ENCODE measurements around the gene NPAP1. TPM values are rescaled to one million over a fixed set of nuclear protein-coding genes. Genes with fewer than 3 reads are reported as not detected.
"Not testable (repeated sequence)": the region's sequence is repeated elsewhere in the genome, so short reads cannot be mapped to it uniquely, and the experiment has no call there.

NPAP1 gene
- total and polyA plus RNA-seq, 2 donors (not counting 3 experiments of a cell fraction or from before 2014, with no cell fraction given) = not detected

DNA sequence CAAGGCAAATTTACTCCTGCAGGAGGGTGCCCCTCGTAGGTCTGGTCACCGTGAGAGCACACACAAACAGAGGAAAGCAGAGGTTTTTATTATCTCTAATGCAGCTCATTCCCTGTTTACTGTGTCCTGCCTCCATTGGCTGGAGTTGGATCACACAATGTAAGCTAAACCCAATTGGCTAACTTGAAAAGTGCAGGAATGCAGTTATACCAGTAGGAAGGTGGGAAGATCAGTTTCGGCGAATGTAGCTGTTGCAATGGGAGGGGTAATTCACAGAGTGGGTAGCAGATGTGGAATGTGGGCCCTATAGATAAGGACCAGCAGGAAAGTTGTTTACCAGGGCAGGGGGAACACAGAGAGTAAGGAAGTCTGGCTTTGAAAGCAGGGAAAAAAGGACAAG lies 42.5 kb upstream of the NPAP1 start:
- dilution Hi-C loops (cut with MboI; ENCODE audit: extremely low pct_ligation_motif_present, low sequenced_read_pairs) = no loop called here

DNA sequence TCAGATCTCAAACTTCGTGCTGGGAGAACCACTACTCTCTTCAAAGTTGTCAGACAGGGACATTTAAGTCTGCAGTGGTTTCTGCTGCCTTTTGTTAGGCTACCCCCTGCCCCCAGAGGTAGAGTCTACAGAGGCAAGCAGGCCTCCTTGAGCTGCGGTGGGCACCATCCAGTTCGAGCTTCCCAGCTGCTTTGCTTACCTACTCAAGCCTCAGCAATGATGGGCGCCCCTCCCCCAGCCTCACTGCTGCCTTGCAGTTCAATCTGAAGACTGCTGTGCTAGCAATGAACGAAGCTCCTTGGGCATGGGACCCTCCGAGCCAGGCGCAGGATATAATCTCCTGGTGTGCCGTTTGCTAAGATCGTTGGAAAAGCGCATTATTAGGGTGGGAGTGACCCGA lies 36.2 kb upstream of the NPAP1 start:
- H4K20me1 ChIP-seq (replicated peaks; ENCODE audit: control insufficient read depth, extremely low read depth, insufficient read depth, low read length); H3K4me1 ChIP-seq (ENCODE audit: control insufficient read depth, extremely low read depth, insufficient read depth, low read length); H2AFZ ChIP-seq (ENCODE audit: low read depth, low read length); POLR2A ChIA-PET; FAIRE-seq; intact Hi-C loops (cut with micrococcal nuclease); H3K27me3 ChIP-seq (ENCODE audit: control insufficient read depth in 2 of 2, insufficient read depth in 2 of 2, low read length in 2 of 2); H3K9me3 ChIP-seq (replicated peaks; ENCODE audit: control insufficient read depth, insufficient read depth, low read length); DNase-seq (ENCODE audit: low read depth, low spot score); H3K27ac ChIP-seq (ENCODE audit: insufficient read depth, low read depth, low read length); H3K4me2 ChIP-seq (ENCODE audit: insufficient read depth, low read length); H3K36me3 ChIP-seq (ENCODE audit: control insufficient read depth in 2 of 2, extremely low read depth in 1 of 2, insufficient read depth in 2 of 2, low read length in 2 of 2); H3K9me1 ChIP-seq (replicated peaks; ENCODE audit: control insufficient read depth, extremely low read depth, insufficient read depth, low read length); H3K4me3 ChIP-seq (replicated peaks in 1 of 3; ENCODE audit: insufficient read depth in 1 of 3, low read depth in 1 of 3, low read length in 3 of 3); H3K9ac ChIP-seq (replicated peaks; ENCODE audit: extremely low read depth, insufficient read depth, low read length); BruUV-seq (replicated peaks); dilution Hi-C loops (cut with MboI; ENCODE audit: extremely low pct_ligation_motif_present, low sequenced_read_pairs); H3K79me2 ChIP-seq (ENCODE audit: control insufficient read depth, insufficient read depth, low read length): not testable (repeated sequence)
- CTCF ChIA-PET = interaction anchor here (0.6 kb wide), 1 partner anchor 33 kb away, joined by 3 read pairs; no protein-coding TSS in a partner anchor

More for the DNA sequence above, 42.5 kb upstream of the NPAP1 start:
- no peaks in the 10 kb centered on the region for H3K79me2 ChIP-seq (ENCODE audit: control insufficient read depth, insufficient read depth, low read length)
- no peaks in the 10 kb centered on the region for H3K9me1 ChIP-seq (replicated peaks; ENCODE audit: control insufficient read depth, extremely low read depth, insufficient read depth, low read length)
- DNase-seq (ENCODE audit: low read depth, low spot score) (no peak), FAIRE-seq (no peak)
- TF ChIP-seq POLR2AphosphoS5 (IDR thresholded peaks at IDR 0.05; ENCODE audit: insufficient read depth, low read depth, low read length) (no peak), GATA2 (IDR thresholded peaks at IDR 0.05; ENCODE audit: insufficient read depth, insufficient read length, low read depth, low read length) (no peak), JUN (IDR thresholded peaks at IDR 0.05; ENCODE audit: borderline replicate concordance, insufficient read depth, insufficient read length, low read depth) (no peak), EZH2 (IDR thresholded peaks at IDR 0.05; ENCODE audit: borderline replicate concordance, low read depth, low read length, severe bottlenecking) (no peak), MYC (IDR thresholded peaks at IDR 0.05; ENCODE audit: low read depth, low read length) (no peak), FOS (IDR thresholded peaks at IDR 0.05; ENCODE audit: borderline replicate concordance, insufficient read depth, low read length) (no peak), POLR2A (IDR thresholded peaks at IDR 0.05; ENCODE audit: low read depth, low read length) (no peak)
- TF ChIP-seq, protein P1, sequence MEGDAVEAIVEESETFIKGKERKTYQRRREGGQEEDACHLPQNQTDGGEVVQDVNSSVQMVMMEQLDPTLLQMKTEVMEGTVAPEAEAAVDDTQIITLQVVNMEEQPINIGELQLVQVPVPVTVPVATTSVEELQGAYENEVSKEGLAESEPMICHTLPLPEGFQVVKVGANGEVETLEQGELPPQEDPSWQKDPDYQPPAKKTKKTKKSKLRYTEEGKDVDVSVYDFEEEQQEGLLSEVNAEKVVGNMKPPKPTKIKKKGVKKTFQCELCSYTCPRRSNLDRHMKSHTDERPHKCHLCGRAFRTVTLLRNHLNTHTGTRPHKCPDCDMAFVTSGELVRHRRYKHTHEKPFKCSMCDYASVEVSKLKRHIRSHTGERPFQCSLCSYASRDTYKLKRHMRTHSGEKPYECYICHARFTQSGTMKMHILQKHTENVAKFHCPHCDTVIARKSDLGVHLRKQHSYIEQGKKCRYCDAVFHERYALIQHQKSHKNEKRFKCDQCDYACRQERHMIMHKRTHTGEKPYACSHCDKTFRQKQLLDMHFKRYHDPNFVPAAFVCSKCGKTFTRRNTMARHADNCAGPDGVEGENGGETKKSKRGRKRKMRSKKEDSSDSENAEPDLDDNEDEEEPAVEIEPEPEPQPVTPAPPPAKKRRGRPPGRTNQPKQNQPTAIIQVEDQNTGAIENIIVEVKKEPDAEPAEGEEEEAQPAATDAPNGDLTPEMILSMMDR (IDR thresholded peaks at IDR 0.05; ENCODE audit: extremely low read depth in 1 of 2, insufficient read depth in 1 of 2, low read depth in 1 of 2, low read length in 2 of 2) = no peak
- TF ChIP-seq, protein P2, sequence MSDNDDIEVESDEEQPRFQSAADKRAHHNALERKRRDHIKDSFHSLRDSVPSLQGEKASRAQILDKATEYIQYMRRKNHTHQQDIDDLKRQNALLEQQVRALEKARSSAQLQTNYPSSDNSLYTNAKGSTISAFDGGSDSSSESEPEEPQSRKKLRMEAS (IDR thresholded peaks at IDR 0.05; ENCODE audit: insufficient read depth, insufficient read length) = no peak
- intact Hi-C loops (cut with micrococcal nuclease) = no loop called here
- H3K9ac ChIP-seq (replicated peaks; ENCODE audit: extremely low read depth, insufficient read depth, low read length) = no peak overlapping the region
- ChIA-PET POLR2A (no interaction called here), CTCF (no interaction called here)
- H3K9me3 ChIP-seq (replicated peaks; ENCODE audit: control insufficient read depth, insufficient read depth, low read length) = peaks cover 3% of the 10 kb centered on the region
- H3K4me3 ChIP-seq (replicated peaks in 1 of 3; ENCODE audit: insufficient read depth in 1 of 3, low read depth in 1 of 3, low read length in 3 of 3) = no peak overlapping the region
- no peaks in the 10 kb centered on the region for H3K27me3 ChIP-seq (ENCODE audit: control insufficient read depth in 2 of 2, insufficient read depth in 2 of 2, low read length in 2 of 2)
- H2AFZ ChIP-seq (ENCODE audit: low read depth, low read length) = no peak overlapping the region
- BruUV-seq (replicated peaks) = no TSS peak
- H3K4me1 ChIP-seq (ENCODE audit: control insufficient read depth, extremely low read depth, insufficient read depth, low read length) = no peaks in the 10 kb centered on the region
- H4K20me1 ChIP-seq (replicated peaks; ENCODE audit: control insufficient read depth, extremely low read depth, insufficient read depth, low read length) = no peaks in the 10 kb centered on the region
- H3K4me2 ChIP-seq (ENCODE audit: insufficient read depth, low read length) = no peak overlapping the region
- H3K27ac ChIP-seq (ENCODE audit: insufficient read depth, low read depth, low read length) = no peak overlapping the region
- no peaks in the 10 kb centered on the region for H3K36me3 ChIP-seq (ENCODE audit: control insufficient read depth in 2 of 2, extremely low read depth in 1 of 2, insufficient read depth in 2 of 2, low read length in 2 of 2)
